Immature natural killer cell (primary cell): ENCODE data around the gene CTNNA3. TPM values are rescaled to one million over a fixed set of nuclear protein-coding genes. Genes with fewer than 3 reads are reported as not detected.

Experiments
- DNase-seq, 3 donors: peaks; one replicate each; pipeline ENCODE4 v3.0.0; 2022; ENCODE audit warnings: mixed read lengths in 1 of 3
- H3K27ac Mint-ChIP-seq, 6 donors: one replicate each; pipeline ENCODE4 v1.8.0; 2020; ENCODE audit warnings: mixed read lengths in 6 of 6, mild to moderate bottlenecking in 5 of 6, inconsistent platforms in 4 of 6, moderate library complexity in 3 of 6
- H3K27me3 Mint-ChIP-seq, 3 donors: one replicate each; pipeline ENCODE4 v1.8.0; 2020 to 2021; ENCODE audit warnings: low read depth in 3 of 3, mild to moderate bottlenecking in 3 of 3, mixed read lengths in 3 of 3, moderate library complexity in 3 of 3, inconsistent platforms in 1 of 3
- H3K36me3 Mint-ChIP-seq, 3 donors: one replicate each; pipeline ENCODE4 v1.8.0; 2020; ENCODE audit warnings: mixed read lengths in 3 of 3, inconsistent platforms in 2 of 3, mild to moderate bottlenecking in 2 of 3
- H3K4me1 Mint-ChIP-seq, 2 donors: one replicate each; pipeline ENCODE4 v1.8.0; 2020; ENCODE audit warnings: inconsistent platforms in 2 of 2, mild to moderate bottlenecking in 2 of 2, mixed read lengths in 2 of 2, moderate library complexity in 1 of 2
- H3K4me3 Mint-ChIP-seq, 5 donors: one replicate each; pipeline ENCODE4 v1.8.0; 2020; ENCODE audit warnings: mild to moderate bottlenecking in 5 of 5, mixed read lengths in 5 of 5, inconsistent platforms in 3 of 5, moderate library complexity in 3 of 5
- H3K9me3 Mint-ChIP-seq, 6 donors: one replicate each; pipeline ENCODE4 v1.8.0; 2020; ENCODE audit warnings: mild to moderate bottlenecking in 6 of 6, mixed read lengths in 6 of 6, inconsistent platforms in 4 of 6, moderate library complexity in 3 of 6
- polyA plus RNA-seq, 3 donors: library from polyadenylated mRNA; unstranded; fragments of 300-500 nt; fragmentation: Illumina TruSeq; gene quantifications; one replicate each; pipeline ENCODE4 v1.2.3, GENCODE V29; 2021

Gene CTNNA3
- polyA plus RNA-seq, 3 donors from 2014 or later = not detected

DNA sequence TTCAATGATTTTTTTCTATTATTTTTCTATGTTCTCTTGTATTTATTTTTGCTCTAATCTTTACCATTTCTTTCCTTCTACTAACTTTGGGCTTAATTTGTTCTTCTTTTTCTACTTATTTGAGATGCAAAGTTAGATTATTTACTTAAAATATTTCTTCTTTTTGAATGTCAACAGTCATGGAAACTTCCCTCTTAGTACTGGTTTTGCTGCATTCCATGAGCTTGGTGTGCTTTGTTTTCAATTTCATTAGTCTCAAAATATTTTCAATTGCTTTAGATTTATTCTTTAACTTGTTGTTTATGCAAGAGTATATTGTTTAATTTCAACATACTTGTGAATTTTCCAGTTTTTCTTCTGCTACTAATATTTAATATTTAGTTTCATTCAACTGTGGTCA, 539.8 kb downstream of the CTNNA3 start:
- Mint-ChIP-seq H3K27ac (no peak overlapping the region), H3K4me3 (no peak overlapping the region), H3K27me3 (peaks cover 0 to 1% (median 0%) of the 10 kb centered on the region in 3 donors), H3K36me3 (no peaks in the 10 kb centered on the region), H3K9me3 (peaks cover 9 to 26% (median 13%) of the 10 kb centered on the region in 6 donors), H3K4me1 (no peaks in the 10 kb centered on the region)
- DNase-seq = no peak

- H3K27ac Mint-ChIP-seq = no peak overlapping the region
- peaks cover 0 to 4% (median 0%) of the 10 kb centered on the region in 3 donors for H3K27me3 Mint-ChIP-seq
- no peak for DNase-seq
- peaks cover 2 to 18% (median 8%) of the 10 kb centered on the region in 6 donors for H3K9me3 Mint-ChIP-seq
- no peak overlapping the region for H3K4me3 Mint-ChIP-seq
- H3K4me1 Mint-ChIP-seq = no peaks in the 10 kb centered on the region
- no peaks in the 10 kb centered on the region for H3K36me3 Mint-ChIP-seq
These were observed 544.5 kb downstream of the CTNNA3 start for GRCh38 chr10:67151471-67151870.

GRCh38 chr10:67144530-67144929, 551.5 kb downstream of the CTNNA3 start:
- no peak for DNase-seq
- Mint-ChIP-seq H3K9me3 (peaks cover 0 to 24% (median 5%) of the 10 kb centered on the region in 6 donors), H3K27ac (no peak overlapping the region), H3K4me3 (no peak overlapping the region), H3K27me3 (peaks cover 0 to 4% (median 0%) of the 10 kb centered on the region in 3 donors), H3K36me3 (peaks cover 0 to 4% (median 0%) of the 10 kb centered on the region in 3 donors), H3K4me1 (no peaks in the 10 kb centered on the region)

GRCh38 chr10:67141300-67141699, 554.7 kb downstream of the CTNNA3 start:
- H3K27me3 Mint-ChIP-seq = no peaks in the 10 kb centered on the region

GRCh38 chr10:67140641-67141040, 555.4 kb downstream of the CTNNA3 start:
- Mint-ChIP-seq H3K4me3 (no peak overlapping the region), H3K27ac (no peak overlapping the region), H3K4me1 (no peaks in the 10 kb centered on the region), H3K36me3 (peaks cover 0 to 4% (median 0%) of the 10 kb centered on the region in 3 donors), H3K27me3 (no peaks in the 10 kb centered on the region), H3K9me3 (peaks cover 0 to 7% (median 4%) of the 10 kb centered on the region in 6 donors)
- DNase-seq = no peak

More at GRCh38 chr10:67141300-67141699, 554.7 kb downstream of the CTNNA3 start:
- DNase-seq = no peak
- no peaks in the 10 kb centered on the region for H3K4me1 Mint-ChIP-seq
- no peak overlapping the region for H3K4me3 Mint-ChIP-seq
- peaks cover 0 to 12% (median 5%) of the 10 kb centered on the region in 6 donors for H3K9me3 Mint-ChIP-seq
- peaks cover 0 to 4% (median 0%) of the 10 kb centered on the region in 3 donors for H3K36me3 Mint-ChIP-seq
- H3K27ac Mint-ChIP-seq = no peak overlapping the region

- DNase-seq = no peak
- H3K36me3 Mint-ChIP-seq = peaks cover 0 to 4% (median 0%) of the 10 kb centered on the region in 3 donors
- no peaks in the 10 kb centered on the region for H3K27me3 Mint-ChIP-seq
These were observed 568.6 kb downstream of the CTNNA3 start for GRCh38 chr10:67127441-67127840.

GRCh38 chr10:67119651-67120050, 576.3 kb downstream of the CTNNA3 start:
- H3K27ac Mint-ChIP-seq = no peak overlapping the region
- H3K36me3 Mint-ChIP-seq = peaks cover 0 to 4% (median 0%) of the 10 kb centered on the region in 3 donors
- no peaks in the 10 kb centered on the region for H3K4me1 Mint-ChIP-seq
- no peaks in the 10 kb centered on the region for H3K27me3 Mint-ChIP-seq
- DNase-seq = no peak
- H3K4me3 Mint-ChIP-seq = no peak overlapping the region
- H3K9me3 Mint-ChIP-seq = peaks cover 0 to 15% (median 2%) of the 10 kb centered on the region in 6 donors

More at GRCh38 chr10:67127441-67127840, 568.6 kb downstream of the CTNNA3 start:
- no peak overlapping the region for H3K27ac Mint-ChIP-seq
- no peak overlapping the region for H3K4me3 Mint-ChIP-seq
- H3K4me1 Mint-ChIP-seq = no peaks in the 10 kb centered on the region
- H3K9me3 Mint-ChIP-seq = peaks cover 0 to 17% (median 4%) of the 10 kb centered on the region in 6 donors

DNA sequence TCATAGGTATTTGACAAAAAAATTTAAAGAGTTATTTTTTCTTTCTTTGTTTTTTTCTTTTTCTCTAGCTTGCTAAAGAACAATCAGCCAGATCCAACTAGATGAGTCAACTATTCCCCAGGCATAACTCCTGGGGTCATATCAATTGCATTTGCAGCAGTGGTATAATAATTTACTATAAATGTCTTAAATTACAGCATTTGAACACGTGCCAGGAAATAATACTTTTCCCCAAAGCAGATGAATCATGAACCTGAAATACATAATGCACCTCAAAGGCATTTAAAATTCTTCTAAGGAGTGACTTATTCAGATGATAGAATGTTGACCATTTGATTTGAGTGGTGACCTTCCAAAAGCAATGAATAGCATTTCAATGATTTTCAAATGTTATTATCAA, 580.0 kb downstream of the CTNNA3 start:
- Mint-ChIP-seq H3K4me3 (no peak overlapping the region), H3K4me1 (no peaks in the 10 kb centered on the region), H3K27ac (no peak overlapping the region), H3K27me3 (no peaks in the 10 kb centered on the region), H3K36me3 (no peaks in the 10 kb centered on the region), H3K9me3 (peaks cover 0 to 8% (median 1%) of the 10 kb centered on the region in 6 donors)
- DNase-seq = no peak

DNA sequence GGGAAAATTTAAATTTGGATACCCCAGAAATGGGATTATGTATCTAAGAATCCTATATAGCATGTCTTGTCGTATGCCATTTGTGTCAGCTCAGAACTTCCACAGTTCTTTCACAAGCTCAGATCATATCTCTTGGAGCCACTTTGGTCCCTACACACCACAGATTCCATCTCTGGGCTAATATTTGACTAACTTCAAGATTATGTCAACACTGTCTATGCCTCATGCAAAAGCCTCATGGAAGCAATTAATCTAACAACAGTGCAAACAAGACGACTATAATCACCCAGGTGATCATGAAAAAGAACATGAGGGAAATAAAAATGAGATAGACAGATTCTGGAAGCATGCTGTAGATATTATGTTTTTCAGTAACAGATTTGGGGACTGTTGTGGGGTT, 581.0 kb downstream of the CTNNA3 start:
- Mint-ChIP-seq H3K4me1 (no peaks in the 10 kb centered on the region), H3K27ac (no peak overlapping the region), H3K36me3 (no peaks in the 10 kb centered on the region), H3K27me3 (no peaks in the 10 kb centered on the region), H3K4me3 (no peak overlapping the region), H3K9me3 (peaks cover 0 to 14% (median 1%) of the 10 kb centered on the region in 6 donors)
- DNase-seq = no peak

DNA sequence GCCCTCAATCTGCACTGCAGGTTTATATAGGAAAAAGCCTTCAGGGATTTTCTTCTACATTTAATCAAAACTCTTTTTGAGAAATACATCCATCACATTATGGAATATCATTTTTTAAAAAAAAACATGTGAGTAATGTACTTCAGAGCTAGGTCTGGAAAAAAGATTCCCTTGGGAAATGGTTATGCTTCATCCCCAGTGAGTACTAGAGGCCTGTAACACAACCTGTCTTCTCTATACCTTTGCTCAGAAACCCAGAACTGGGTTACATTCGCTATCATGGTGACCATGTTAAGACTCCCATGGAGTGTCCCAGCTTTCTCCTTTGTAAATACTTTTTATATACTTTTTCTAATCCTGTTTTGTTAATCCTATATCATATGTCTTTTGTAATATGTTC, 583.2 kb downstream of the CTNNA3 start:
- Mint-ChIP-seq H3K27me3 (no peaks in the 10 kb centered on the region), H3K4me1 (no peaks in the 10 kb centered on the region), H3K27ac (no peak overlapping the region), H3K4me3 (no peak overlapping the region), H3K9me3 (peaks cover 0 to 14% (median 0%) of the 10 kb centered on the region in 6 donors), H3K36me3 (no peaks in the 10 kb centered on the region)
- no peak for DNase-seq

DNA sequence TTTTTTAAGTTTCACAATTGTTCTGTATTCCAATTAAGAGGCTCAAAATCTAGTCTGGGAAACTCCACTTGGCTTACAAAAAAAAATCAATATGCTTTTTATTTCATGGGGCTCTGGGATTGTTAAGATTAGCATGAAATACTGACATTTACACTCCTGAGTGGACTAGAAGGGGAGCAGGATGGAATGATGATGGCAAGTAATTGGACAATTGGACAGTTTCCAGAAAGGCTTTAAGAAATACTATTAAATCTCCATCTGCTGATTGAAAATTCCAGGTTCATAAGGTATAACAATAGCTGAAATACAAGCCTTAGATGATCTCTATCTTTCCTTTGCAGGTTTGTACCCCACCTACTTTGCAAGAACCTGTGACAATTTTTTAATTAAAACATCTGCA, 585.7 kb downstream of the CTNNA3 start:
- peaks cover 0 to 20% (median 1%) of the 10 kb centered on the region in 6 donors for H3K9me3 Mint-ChIP-seq
- H3K4me3 Mint-ChIP-seq = no peak overlapping the region
- H3K36me3 Mint-ChIP-seq = no peaks in the 10 kb centered on the region
- H3K4me1 Mint-ChIP-seq = no peaks in the 10 kb centered on the region
- H3K27me3 Mint-ChIP-seq = no peaks in the 10 kb centered on the region
- no peak for DNase-seq
- H3K27ac Mint-ChIP-seq = no peak overlapping the region

GRCh38 chr10:67107670-67108069, 588.3 kb downstream of the CTNNA3 start:
- H3K27ac Mint-ChIP-seq = no peak overlapping the region
- H3K27me3 Mint-ChIP-seq = no peaks in the 10 kb centered on the region
- H3K9me3 Mint-ChIP-seq = peaks cover 1 to 17% (median 4%) of the 10 kb centered on the region in 6 donors
- DNase-seq = no peak
- no peaks in the 10 kb centered on the region for H3K4me1 Mint-ChIP-seq
- H3K4me3 Mint-ChIP-seq = no peak overlapping the region
- no peaks in the 10 kb centered on the region for H3K36me3 Mint-ChIP-seq

DNA sequence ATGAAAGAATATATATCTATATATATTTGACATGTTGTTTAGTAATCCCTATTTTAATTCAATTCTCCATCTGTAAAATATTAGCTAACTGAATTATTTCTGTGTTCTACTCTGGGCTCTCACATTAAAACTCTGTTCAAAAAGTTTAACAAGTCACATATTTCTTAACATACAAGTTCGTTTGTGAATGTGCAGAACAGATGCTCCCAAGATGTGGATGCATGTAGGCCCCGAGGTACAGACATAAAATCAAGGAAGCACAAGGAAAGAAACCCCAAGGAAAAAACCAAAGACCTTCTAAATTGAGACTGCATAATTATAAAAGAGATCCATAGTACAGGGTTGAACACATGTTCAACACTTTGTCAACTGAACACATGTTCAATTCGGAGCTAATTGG, 595.0 kb downstream of the CTNNA3 start:
- Mint-ChIP-seq H3K4me1 (no peaks in the 10 kb centered on the region), H3K27ac (no peak overlapping the region), H3K27me3 (no peaks in the 10 kb centered on the region), H3K9me3 (peaks cover 2 to 29% (median 5%) of the 10 kb centered on the region in 6 donors), H3K4me3 (no peak overlapping the region), H3K36me3 (no peaks in the 10 kb centered on the region)
- no peak for DNase-seq

GRCh38 chr10:67098461-67098860, 597.5 kb downstream of the CTNNA3 start:
- DNase-seq = no peak
- Mint-ChIP-seq H3K27ac (no peak overlapping the region), H3K4me1 (no peaks in the 10 kb centered on the region), H3K4me3 (no peak overlapping the region), H3K9me3 (peaks cover 0 to 22% (median 3%) of the 10 kb centered on the region in 6 donors), H3K27me3 (no peaks in the 10 kb centered on the region), H3K36me3 (no peaks in the 10 kb centered on the region)

- no peak for DNase-seq
- Mint-ChIP-seq H3K4me3 (no peak overlapping the region), H3K9me3 (peaks cover 0 to 27% (median 3%) of the 10 kb centered on the region in 6 donors), H3K27me3 (no peaks in the 10 kb centered on the region), H3K4me1 (no peaks in the 10 kb centered on the region), H3K27ac (no peak overlapping the region), H3K36me3 (no peaks in the 10 kb centered on the region)
These were observed 600.5 kb downstream of the CTNNA3 start for GRCh38 chr10:67095531-67095930.
